Measurements from ENCODE around the gene SPATA19.

- TF ChIP-seq POLR2A (IDR thresholded peaks at IDR 0.05; ENCODE audit: low read depth, low read length), result no peak
- no peak for TF ChIP-seq POLR2AphosphoS5 (IDR thresholded peaks at IDR 0.05; ENCODE audit: low read depth, low read length)
- no peak for TF ChIP-seq TAF1 (IDR thresholded peaks at IDR 0.05; ENCODE audit: borderline replicate concordance, low read depth, low read length)
Measured at GRCh38 chr11:133809569-133810491, 35.5 kb downstream of the SPATA19 start.
